Activated CD8-positive, alpha-beta T cell treated with anti-CD3 and anti-CD28 coated beads for 36 hours (primary cell): ENCODE results near the gene SND1. TPM values are rescaled to one million over a fixed set of nuclear protein-coding genes. Genes with fewer than 3 reads are reported as not detected.

Experiments
- ATAC-seq: fragments of 200-7000 bp; cut with Tn5 transposase; one replicate; pipeline ENCODE4 v1.10.0; 2021; ENCODE audit warnings: mild to moderate bottlenecking, moderate library complexity
- CTCF ChIA-PET: fragments of 350-600 bp; sonication (Branson Sonifier 250); formaldehyde crosslinking; loops from one replicate; lab custom pipeline; 2021; ENCODE audit warnings: antibody characterized with exemption; lab: Charles Lee
- POLR2A ChIA-PET: fragments of 350-600 bp; sonication (Branson Sonifier 250); formaldehyde crosslinking; loops from one replicate; lab custom pipeline; 2021; ENCODE audit warnings: antibody characterized with exemption; lab: Charles Lee
- DNase-seq: peaks from one replicate; pipeline ENCODE4 v3.0.0-alpha.2; 2020
- H3K27ac Mint-ChIP-seq: one replicate; pipeline ENCODE4 v1.8.0; 2021; ENCODE audit warnings: mild to moderate bottlenecking, mixed read lengths
- H3K27me3 Mint-ChIP-seq: one replicate; pipeline ENCODE4 v1.8.0; 2021; ENCODE audit warnings: mixed read lengths
- H3K36me3 Mint-ChIP-seq: one replicate; pipeline ENCODE4 v1.8.0; 2021; ENCODE audit warnings: low read depth, mixed read lengths
- H3K4me1 Mint-ChIP-seq: one replicate; pipeline ENCODE4 v1.8.0; 2021; ENCODE audit warnings: low read depth, mixed read lengths
- H3K4me3 Mint-ChIP-seq: one replicate; pipeline ENCODE4 v1.8.0; 2021; ENCODE audit warnings: mild to moderate bottlenecking, moderate library complexity, mixed read lengths
- H3K9me3 Mint-ChIP-seq: one replicate; pipeline ENCODE4 v1.8.0; 2021; ENCODE audit warnings: mixed read lengths
- intact Hi-C: fragments of 100-400 bp; cut with micrococcal nuclease; formaldehyde crosslinking; loops from one replicate; pipeline ENCODE4 v1.10.0; 2022
- total RNA-seq, 2 experiments: library from RNA; stranded (reverse); gene quantifications; one replicate each; pipeline ENCODE4 v1.2.3, GENCODE V29; 2021
- TF ChIP-seq, protein P1 (sequence below): fragments of 200-600 bp; IDR thresholded peaks from one replicate; pipeline ENCODE4 v1.8.0; 2022; ENCODE audit warnings: antibody characterized with exemption, mild to moderate bottlenecking

The SND1 gene
- total RNA-seq, 2 experiments from 2014 or later = 206 to 208 TPM

- Mint-ChIP-seq H3K36me3 (peaks cover 46% of the 10 kb centered on the region), H3K27ac (no peak overlapping the region), H3K27me3 (no peaks in the 10 kb centered on the region), H3K9me3 (no peaks in the 10 kb centered on the region), H3K4me1 (peaks cover 20% of the 10 kb centered on the region), H3K4me3 (no peak overlapping the region)
- ChIA-PET POLR2A (no interaction called here), CTCF (interaction anchor here (1.5 kb wide), 1 partner anchor 26 kb away, joined by 4 read pairs; no protein-coding TSS in a partner anchor)
- TF ChIP-seq, protein P1, sequence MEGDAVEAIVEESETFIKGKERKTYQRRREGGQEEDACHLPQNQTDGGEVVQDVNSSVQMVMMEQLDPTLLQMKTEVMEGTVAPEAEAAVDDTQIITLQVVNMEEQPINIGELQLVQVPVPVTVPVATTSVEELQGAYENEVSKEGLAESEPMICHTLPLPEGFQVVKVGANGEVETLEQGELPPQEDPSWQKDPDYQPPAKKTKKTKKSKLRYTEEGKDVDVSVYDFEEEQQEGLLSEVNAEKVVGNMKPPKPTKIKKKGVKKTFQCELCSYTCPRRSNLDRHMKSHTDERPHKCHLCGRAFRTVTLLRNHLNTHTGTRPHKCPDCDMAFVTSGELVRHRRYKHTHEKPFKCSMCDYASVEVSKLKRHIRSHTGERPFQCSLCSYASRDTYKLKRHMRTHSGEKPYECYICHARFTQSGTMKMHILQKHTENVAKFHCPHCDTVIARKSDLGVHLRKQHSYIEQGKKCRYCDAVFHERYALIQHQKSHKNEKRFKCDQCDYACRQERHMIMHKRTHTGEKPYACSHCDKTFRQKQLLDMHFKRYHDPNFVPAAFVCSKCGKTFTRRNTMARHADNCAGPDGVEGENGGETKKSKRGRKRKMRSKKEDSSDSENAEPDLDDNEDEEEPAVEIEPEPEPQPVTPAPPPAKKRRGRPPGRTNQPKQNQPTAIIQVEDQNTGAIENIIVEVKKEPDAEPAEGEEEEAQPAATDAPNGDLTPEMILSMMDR = no peak
- DNase-seq (no peak), ATAC-seq (no peak)
- intact Hi-C loops = no loop called here
Observed at GRCh38 chr7:127894588-127894987, 242.6 kb downstream of the SND1 start.

DNA sequence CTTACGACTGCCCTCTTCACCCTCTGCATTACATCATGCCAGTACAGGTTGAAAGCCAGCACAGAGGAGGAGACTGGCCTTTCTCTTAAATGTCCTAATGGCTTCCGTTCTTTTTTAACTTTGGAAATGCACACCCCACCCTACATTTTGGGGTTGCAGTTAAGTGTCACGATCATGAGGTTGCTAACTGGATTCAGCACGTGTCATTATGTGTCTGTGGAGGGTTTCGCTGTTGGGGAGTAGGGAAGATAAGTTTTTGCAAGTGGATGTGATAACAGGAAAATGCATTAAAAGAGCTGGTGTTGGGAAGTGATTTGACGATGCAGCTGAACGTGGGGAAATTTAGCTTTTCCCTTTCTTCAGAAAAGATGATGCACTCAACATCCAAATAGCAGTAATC, 243.4 kb downstream of the SND1 start:
- Mint-ChIP-seq H3K27ac (no peak overlapping the region), H3K36me3 (peaks cover 44% of the 10 kb centered on the region), H3K9me3 (no peaks in the 10 kb centered on the region), H3K27me3 (no peaks in the 10 kb centered on the region), H3K4me3 (no peak overlapping the region), H3K4me1 (peaks cover 22% of the 10 kb centered on the region)
- no peak for DNase-seq
- intact Hi-C loops = no loop called here
- ATAC-seq = no peak
- TF ChIP-seq, protein P1 = no peak
- ChIA-PET POLR2A (interaction anchor here (0.8 kb wide), 1 partner anchor 10 kb away, joined by 3 read pairs; no protein-coding TSS in a partner anchor), CTCF (interaction anchor here (0.9 to 1.5 kb wide), 3 partner anchors 19 to 102 kb away, joined by 3 to 4 read pairs (median 3); no protein-coding TSS in a partner anchor)

DNA sequence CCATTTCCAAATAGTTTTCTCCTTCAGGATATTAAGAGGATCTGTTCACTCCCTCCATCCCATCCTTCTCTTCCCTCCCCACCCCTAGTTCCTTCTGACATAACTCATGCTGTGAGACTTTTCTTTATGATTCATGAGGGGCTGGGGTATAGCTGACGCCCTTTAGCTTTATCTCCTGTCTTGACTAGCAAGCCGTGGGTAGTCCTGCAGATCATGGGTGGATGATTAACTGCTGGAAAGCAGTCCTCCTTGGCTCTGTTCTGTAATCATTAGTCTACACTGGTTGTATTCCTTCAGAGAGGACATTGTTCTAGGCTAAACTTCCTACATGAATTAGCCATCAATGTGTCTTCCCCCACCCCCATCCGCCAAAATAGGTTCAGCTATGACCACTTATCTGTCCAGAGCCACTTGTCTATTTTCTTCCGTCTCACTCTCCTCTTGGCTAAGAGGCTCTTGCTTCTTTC, 243.9 kb downstream of the SND1 start:
- no peak for ATAC-seq
- no peak overlapping the region for H3K4me3 Mint-ChIP-seq
- H3K4me1 Mint-ChIP-seq = peaks cover 24% of the 10 kb centered on the region
- no peaks in the 10 kb centered on the region for H3K9me3 Mint-ChIP-seq
- TF ChIP-seq, protein P1 = no peak
- intact Hi-C loops = no loop called here
- H3K27me3 Mint-ChIP-seq = no peaks in the 10 kb centered on the region
- peaks cover 41% of the 10 kb centered on the region for H3K36me3 Mint-ChIP-seq
- no peak for DNase-seq
- POLR2A ChIA-PET = interaction anchor here (0.8 kb wide), 1 partner anchor 10 kb away, joined by 3 read pairs; no protein-coding TSS in a partner anchor
- CTCF ChIA-PET = interaction anchor here (0.9 to 1.5 kb wide), 3 partner anchors 19 to 103 kb away, joined by 3 to 4 read pairs (median 3); no protein-coding TSS in a partner anchor
- no peak overlapping the region for H3K27ac Mint-ChIP-seq

DNA sequence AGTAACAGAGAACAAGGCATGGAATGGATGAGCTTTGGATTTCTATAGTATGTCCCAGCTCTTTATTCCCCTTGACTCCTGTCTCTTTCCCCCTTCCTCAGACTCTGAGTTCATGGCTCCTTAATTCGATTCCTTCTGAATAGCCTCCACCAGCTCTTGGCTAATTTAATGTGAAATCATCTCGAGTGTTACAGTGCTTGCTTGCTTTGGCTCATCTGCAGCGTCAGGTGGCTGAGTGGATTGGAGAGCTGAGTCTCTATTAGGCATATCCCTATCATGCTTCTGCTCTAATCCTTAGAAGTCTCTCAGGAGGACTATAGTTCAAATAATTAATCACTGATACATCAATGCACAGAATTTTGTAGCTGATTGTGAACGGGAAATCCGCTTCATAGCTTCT, 244.7 kb downstream of the SND1 start:
- TF ChIP-seq, protein P1 = no peak
- Mint-ChIP-seq H3K27ac (no peak overlapping the region), H3K36me3 (peaks cover 38% of the 10 kb centered on the region), H3K9me3 (no peaks in the 10 kb centered on the region), H3K27me3 (no peaks in the 10 kb centered on the region), H3K4me1 (peaks cover 28% of the 10 kb centered on the region), H3K4me3 (no peak overlapping the region)
- POLR2A ChIA-PET = interaction anchor here (1.3 kb wide), 1 partner anchor 9 kb away, joined by 5 read pairs; no protein-coding TSS in a partner anchor
- intact Hi-C loops = no loop called here
- DNase-seq (no peak), ATAC-seq (no peak)
- CTCF ChIA-PET = interaction anchor here (1.1 to 1.6 kb wide), 3 partner anchors 20 to 37 kb away, joined by 3 to 5 read pairs (median 3); no protein-coding TSS in a partner anchor

- peak; percentile 89 for ATAC-seq
- no peak overlapping the region for H3K27ac Mint-ChIP-seq
- intact Hi-C loops = no loop called here
Observed at GRCh38 chr7:127897704-127898454, 245.9 kb downstream of the SND1 start.

More at GRCh38 chr7:127897704-127898454, 245.9 kb downstream of the SND1 start:
- TF ChIP-seq, protein P1 = no peak
- POLR2A ChIA-PET = no interaction called here
- peaks cover 35% of the 10 kb centered on the region for H3K4me1 Mint-ChIP-seq
- peaks cover 35% of the 10 kb centered on the region for H3K36me3 Mint-ChIP-seq
- CTCF ChIA-PET = interaction anchor here (0.8 to 1.9 kb wide), 3 partner anchors 23 to 311 kb away, joined by 3 to 5 read pairs (median 3); no protein-coding TSS in a partner anchor
- H3K9me3 Mint-ChIP-seq = no peaks in the 10 kb centered on the region
- DNase-seq = peak; percentile 64
- H3K4me3 Mint-ChIP-seq = no peak overlapping the region
- no peaks in the 10 kb centered on the region for H3K27me3 Mint-ChIP-seq
